Suprapubic skin (tissue), 4 donors: ENCODE results near the gene RPLP2. TPM values are rescaled to one million over a fixed set of nuclear protein-coding genes. Genes with fewer than 3 reads are reported as not detected.

Experiments
- DNase-seq, 2 donors: peaks; one replicate each; pipeline ENCODE4 v3.0.0-alpha.2; 2019; ENCODE audit warnings: low spot score in 2 of 2
- H3K27ac ChIP-seq: fragments of 200-600 bp; sonication (generic); one replicate; pipeline ENCODE4 v1.5.1; 2019
- H3K27me3 ChIP-seq: fragments of 200-600 bp; sonication (generic); one replicate; pipeline ENCODE4 v1.5.1; 2019
- H3K36me3 ChIP-seq: fragments of 200-600 bp; sonication (generic); one replicate; pipeline ENCODE4 v1.5.1; 2019
- H3K4me1 ChIP-seq: fragments of 200-600 bp; sonication (generic); one replicate; pipeline ENCODE4 v1.5.1; 2019
- H3K4me3 ChIP-seq: fragments of 200-600 bp; sonication (generic); one replicate; pipeline ENCODE4 v1.5.1; 2019; ENCODE audit warnings: mild to moderate bottlenecking
- H3K9me3 ChIP-seq: fragments of 200-600 bp; sonication (generic); one replicate; pipeline ENCODE4 v1.5.1; 2019
- EP300 ChIP-seq: sonication (generic); formaldehyde crosslinking; IDR thresholded peaks from one replicate; pipeline ENCODE4 v1.6.1; 2017; ENCODE audit warnings: antibody characterized with exemption
- POLR2A ChIP-seq, 2 donors: fragments of 450-650 bp; IDR thresholded peaks; one replicate each; pipeline ENCODE4 v1.6.1; 2017; ENCODE audit warnings: antibody characterized with exemption in 2 of 2, mild to moderate bottlenecking in 2 of 2, moderate library complexity in 2 of 2
- POLR2AphosphoS5 ChIP-seq, 3 donors: sonication (generic); formaldehyde crosslinking; IDR thresholded peaks; one replicate each; pipeline ENCODE4 v1.6.1; 2017; ENCODE audit warnings: antibody characterized with exemption in 3 of 3
- WGBS: methylation state at CpG from one replicate; pipeline ENCODE4 v1.1.5; 2018; 5-methylcytosine and 5-hydroxymethylcytosine counted together
- total RNA-seq, 4 donors: library from RNA; depleted of rRNA; stranded (reverse); fragments of >200 nt; gene quantifications; one replicate each; pipeline ENCODE4 v1.1.0, GENCODE V29; 2016
- TF ChIP-seq, protein P1 (sequence below), 2 donors: fragments of 200-600 bp in 1 of 2; fragments of 450-650 bp in 1 of 2; sonication (generic) in 1 of 2; IDR thresholded peaks; one replicate each; pipeline ENCODE4 v1.5.1; 2016 to 2019; ENCODE audit warnings: antibody characterized with exemption in 2 of 2, mild to moderate bottlenecking in 1 of 2, moderate library complexity in 1 of 2

The RPLP2 gene
- total RNA-seq, 4 donors from 2014 or later = 692 to 1,129 (median 991) TPM

DNA sequence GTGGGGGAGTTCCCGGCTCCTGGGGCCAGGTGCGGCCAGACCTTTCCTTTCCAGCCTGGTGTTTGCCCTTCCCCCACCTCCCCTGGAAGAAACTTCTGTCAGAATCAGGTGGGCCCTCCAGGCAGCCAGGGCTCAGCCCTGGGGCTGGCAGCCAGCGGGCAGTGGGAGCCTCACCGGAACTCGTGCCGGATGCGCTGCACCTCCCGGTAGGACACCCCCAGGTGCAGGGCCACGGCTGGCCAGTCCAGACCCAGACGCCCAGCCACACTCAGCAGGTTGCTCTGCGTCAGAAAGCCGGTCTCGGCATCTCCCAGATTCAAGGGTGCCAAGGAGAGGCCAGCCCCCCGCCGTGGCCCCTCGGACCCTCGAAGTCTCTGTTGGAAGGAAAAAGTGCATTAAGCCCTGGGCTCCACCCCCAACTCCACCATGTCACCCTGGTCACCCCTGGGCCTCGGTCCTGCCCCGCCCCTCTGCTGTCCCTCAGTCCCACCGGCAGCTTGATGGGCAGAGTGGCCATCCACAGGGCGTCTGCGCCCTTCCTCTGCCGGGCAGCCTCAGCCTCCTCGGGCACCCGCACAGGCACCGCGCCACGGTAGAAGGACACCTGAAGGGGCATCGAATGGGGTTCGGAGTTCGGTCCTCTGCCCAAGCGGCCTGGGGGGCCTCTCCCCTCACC, 10.0 kb upstream of the RPLP2 start:
- Histone ChIP-seq H3K27ac (no peak overlapping the region), H3K4me3 (no peak overlapping the region), H3K9me3 (no peaks in the 10 kb centered on the region), H3K36me3 (peaks cover 23% of the 10 kb centered on the region), H3K27me3 (no peaks in the 10 kb centered on the region), H3K4me1 (peaks cover 48% of the 10 kb centered on the region)
- WGBS = no CpG with 5 or more reads among the region's 32 CpGs
- DNase-seq = no peak
- TF ChIP-seq, protein P1, sequence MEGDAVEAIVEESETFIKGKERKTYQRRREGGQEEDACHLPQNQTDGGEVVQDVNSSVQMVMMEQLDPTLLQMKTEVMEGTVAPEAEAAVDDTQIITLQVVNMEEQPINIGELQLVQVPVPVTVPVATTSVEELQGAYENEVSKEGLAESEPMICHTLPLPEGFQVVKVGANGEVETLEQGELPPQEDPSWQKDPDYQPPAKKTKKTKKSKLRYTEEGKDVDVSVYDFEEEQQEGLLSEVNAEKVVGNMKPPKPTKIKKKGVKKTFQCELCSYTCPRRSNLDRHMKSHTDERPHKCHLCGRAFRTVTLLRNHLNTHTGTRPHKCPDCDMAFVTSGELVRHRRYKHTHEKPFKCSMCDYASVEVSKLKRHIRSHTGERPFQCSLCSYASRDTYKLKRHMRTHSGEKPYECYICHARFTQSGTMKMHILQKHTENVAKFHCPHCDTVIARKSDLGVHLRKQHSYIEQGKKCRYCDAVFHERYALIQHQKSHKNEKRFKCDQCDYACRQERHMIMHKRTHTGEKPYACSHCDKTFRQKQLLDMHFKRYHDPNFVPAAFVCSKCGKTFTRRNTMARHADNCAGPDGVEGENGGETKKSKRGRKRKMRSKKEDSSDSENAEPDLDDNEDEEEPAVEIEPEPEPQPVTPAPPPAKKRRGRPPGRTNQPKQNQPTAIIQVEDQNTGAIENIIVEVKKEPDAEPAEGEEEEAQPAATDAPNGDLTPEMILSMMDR (IDR thresholded peaks at IDR 0.05) = no peak
- TF ChIP-seq POLR2A (IDR thresholded peaks at IDR 0.05) = no peak
- no peak for TF ChIP-seq EP300
- no peak for TF ChIP-seq POLR2AphosphoS5 (IDR thresholded peaks at IDR 0.05)

DNA sequence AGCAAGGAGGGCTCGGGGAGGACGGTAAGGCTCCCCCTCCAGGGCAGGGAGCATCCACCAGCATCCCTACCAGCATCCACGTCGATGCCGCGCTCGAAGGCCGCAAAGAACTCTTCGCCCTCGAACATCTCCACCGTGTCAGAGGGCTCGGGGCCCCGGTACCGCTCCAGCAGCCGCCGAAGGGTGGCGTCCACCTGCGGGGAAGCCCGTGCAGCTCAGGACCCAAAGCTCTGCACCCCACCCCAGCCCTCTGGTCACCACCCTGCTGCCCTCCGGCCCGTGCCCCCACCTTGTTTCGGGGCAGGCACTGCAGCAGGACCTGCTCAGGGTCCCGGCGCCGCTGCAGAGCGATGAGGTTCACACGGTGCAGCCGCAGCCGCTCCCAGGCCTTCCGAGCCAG, 9.3 kb upstream of the RPLP2 start:
- H3K9me3 ChIP-seq = no peaks in the 10 kb centered on the region
- no peak overlapping the region for H3K27ac ChIP-seq
- DNase-seq = no peak
- no peak overlapping the region for H3K4me3 ChIP-seq
- H3K27me3 ChIP-seq = no peaks in the 10 kb centered on the region
- H3K4me1 ChIP-seq = peaks cover 47% of the 10 kb centered on the region
- peaks cover 23% of the 10 kb centered on the region for H3K36me3 ChIP-seq
- WGBS = 94% methylated on average over 19 of the region's 30 CpGs
- TF ChIP-seq POLR2AphosphoS5 (IDR thresholded peaks at IDR 0.05) (no peak), POLR2A (IDR thresholded peaks at IDR 0.05) (no peak)
- TF ChIP-seq, protein P1 (IDR thresholded peaks at IDR 0.05) = no peak

DNA sequence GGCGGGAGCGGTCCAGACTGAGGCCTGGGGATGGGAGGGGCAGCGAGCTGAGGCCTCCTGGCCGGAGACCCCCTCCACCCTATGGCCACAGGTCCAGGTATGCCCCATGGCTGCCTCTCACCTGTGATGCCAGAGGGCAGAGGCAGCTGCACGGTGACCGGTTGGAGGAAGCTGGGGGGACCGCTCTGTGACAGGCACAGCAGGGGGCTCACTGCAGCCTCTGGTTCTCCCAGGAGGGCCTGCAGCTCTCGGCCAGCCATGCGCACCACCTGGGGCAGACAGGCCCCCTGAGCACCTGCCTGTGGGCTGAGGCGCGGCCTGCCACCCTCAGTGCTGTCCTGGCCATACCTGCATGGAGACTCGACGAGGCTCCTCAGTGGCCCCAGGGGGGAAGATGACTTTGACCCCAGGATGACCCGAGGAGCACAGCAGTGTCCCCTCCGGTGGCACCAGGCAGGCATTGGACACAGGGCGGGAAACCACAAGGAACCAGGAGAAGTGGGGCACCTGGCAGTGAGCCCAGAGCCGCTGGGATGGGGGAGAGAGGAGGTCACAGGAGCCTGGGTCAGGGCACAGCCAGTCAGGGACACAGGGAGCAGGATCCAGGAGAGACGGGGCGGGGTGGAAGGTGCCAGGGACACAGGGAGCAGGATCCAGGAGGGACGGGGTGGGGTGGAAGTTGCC, 8.5 kb upstream of the RPLP2 start:
- 89% methylated on average over 15 of the region's 20 CpGs for WGBS
- no peak for DNase-seq
- no peak overlapping the region for H3K4me3 ChIP-seq
- TF ChIP-seq POLR2A (IDR thresholded peaks at IDR 0.05) (no peak), POLR2AphosphoS5 (IDR thresholded peaks at IDR 0.05) (no peak), EP300 (no peak)
- TF ChIP-seq, protein P1 (IDR thresholded peaks at IDR 0.05) = no peak
- H3K9me3 ChIP-seq = no peaks in the 10 kb centered on the region
- peaks cover 23% of the 10 kb centered on the region for H3K36me3 ChIP-seq
- no peak overlapping the region for H3K27ac ChIP-seq
- peaks cover 44% of the 10 kb centered on the region for H3K4me1 ChIP-seq
- H3K27me3 ChIP-seq = no peaks in the 10 kb centered on the region

DNA sequence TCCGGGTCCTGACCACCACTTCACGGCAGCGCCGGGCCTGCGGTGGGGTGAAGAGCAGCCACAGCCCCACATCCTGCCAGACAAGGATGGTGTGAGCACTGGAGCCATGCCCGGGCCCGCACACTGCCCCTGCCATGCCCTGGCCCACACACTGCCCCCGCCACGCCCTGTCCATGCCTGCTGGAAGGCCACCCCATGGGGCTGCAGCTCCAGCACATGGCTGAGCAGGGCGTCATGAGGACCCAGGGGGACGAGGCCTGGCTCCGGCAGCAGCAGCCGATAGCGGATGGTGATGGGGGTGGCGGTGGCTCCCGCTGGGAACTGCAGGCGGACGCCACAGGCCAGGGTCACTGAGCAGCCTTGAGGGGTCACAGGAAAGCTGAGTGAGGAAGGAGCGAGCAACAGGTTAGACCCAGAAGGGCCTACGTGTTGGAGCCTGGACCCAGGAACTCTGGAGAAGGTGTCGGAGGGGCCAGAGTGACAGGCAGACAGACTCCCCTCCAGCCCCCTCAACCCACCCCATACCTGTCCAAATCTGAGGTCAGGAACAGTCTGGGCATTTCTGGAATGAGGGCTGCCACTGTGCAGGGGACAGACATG, 7.6 kb upstream of the RPLP2 start:
- no peak for DNase-seq
- WGBS = 95% methylated on average over 19 of the region's 21 CpGs
- H3K27me3 ChIP-seq = no peaks in the 10 kb centered on the region
- H3K4me3 ChIP-seq = no peak overlapping the region
- H3K9me3 ChIP-seq = no peaks in the 10 kb centered on the region
- peaks cover 23% of the 10 kb centered on the region for H3K36me3 ChIP-seq
- H3K27ac ChIP-seq = no peak overlapping the region
- TF ChIP-seq POLR2AphosphoS5 (IDR thresholded peaks at IDR 0.05) = no peak
- H3K4me1 ChIP-seq = peaks cover 36% of the 10 kb centered on the region

DNA sequence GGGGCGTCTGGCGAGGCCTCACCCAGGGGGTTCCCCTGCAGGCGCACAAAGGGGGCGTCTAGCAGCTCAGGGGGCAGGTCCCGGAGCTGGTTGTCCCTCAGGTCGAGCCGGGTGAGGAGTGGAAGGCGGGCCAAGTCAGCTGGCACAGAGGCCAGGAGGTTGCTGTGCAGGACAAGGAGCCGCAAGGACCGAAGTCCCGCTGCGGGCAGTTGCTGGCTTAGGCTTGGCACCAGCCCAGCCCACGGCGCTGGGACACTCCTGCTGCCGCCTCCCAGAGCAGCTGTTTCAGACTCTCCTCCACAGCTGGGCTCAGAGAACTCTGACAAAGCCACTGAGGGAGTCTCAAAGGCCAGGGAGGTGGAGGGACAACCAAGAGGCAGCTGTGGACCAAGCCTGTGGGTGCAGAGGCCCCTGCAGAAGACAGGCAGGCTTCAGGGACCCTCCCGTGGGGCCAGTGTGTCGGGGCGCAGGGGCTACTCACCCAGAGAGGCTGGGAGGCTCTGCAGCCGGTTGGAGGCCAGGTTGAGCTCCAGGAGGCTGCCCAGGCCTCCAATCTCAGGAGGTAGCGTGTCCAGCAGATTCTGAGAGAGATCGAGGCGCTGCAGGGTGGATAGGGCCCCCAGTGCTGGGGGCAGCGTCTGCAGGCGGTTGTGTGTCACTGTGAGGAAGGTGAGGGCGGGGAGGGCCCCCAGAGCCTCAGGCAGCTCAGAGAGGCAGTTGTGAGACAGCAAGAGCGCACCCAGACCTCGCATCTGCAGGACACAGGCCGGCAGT, 6.9 kb upstream of the RPLP2 start:
- no peak for DNase-seq
- Histone ChIP-seq H3K27me3 (no peaks in the 10 kb centered on the region), H3K9me3 (no peaks in the 10 kb centered on the region), H3K4me1 (peaks cover 30% of the 10 kb centered on the region), H3K4me3 (no peak overlapping the region), H3K27ac (no peak overlapping the region), H3K36me3 (peaks cover 23% of the 10 kb centered on the region)
- TF ChIP-seq EP300 = no peak
- no peak for TF ChIP-seq POLR2AphosphoS5 (IDR thresholded peaks at IDR 0.05)
- TF ChIP-seq, protein P1 (IDR thresholded peaks at IDR 0.05) = no peak
- TF ChIP-seq POLR2A (IDR thresholded peaks at IDR 0.05) = no peak
- 91% methylated on average over 18 of the region's 28 CpGs for WGBS
